ENCODE data around the gene TMEM151A.

Gene TMEM151A

GRCh38 chr11:66291706-66292542 lies at the start of gene TMEM151A:
Gene TMEM151A (plus strand): TSS chr11:66291894. CDS start chr11:66292014, 120 bp downstream.
- ChIA-PET POLR2A (interaction anchor here (1.2 kb wide), 1 partner anchor 21 kb away, joined by 4 read pairs; no protein-coding TSS in a partner anchor), CTCF (interaction anchor here (0.6 to 1.9 kb wide), 6 partner anchors 9 to 98 kb away, joined by 3 to 12 read pairs (median 3); no protein-coding TSS in a partner anchor)
- TF ChIP-seq CTCF (IDR thresholded peaks at IDR 0.05; ENCODE audit: control extremely low read depth, extremely low read depth, low read depth, missing control alignments), result no peak
- no peak for DNase-seq (ENCODE audit: extremely low spot score)

- POLR2A ChIA-PET, result no interaction called here
- TF ChIP-seq CTCF (IDR thresholded peaks at IDR 0.05; ENCODE audit: control extremely low read depth, extremely low read depth, low read depth, missing control alignments), result no peak
- CTCF ChIA-PET, result interaction anchor here (1.9 to 3.6 kb wide), 2 partner anchors 9 to 20 kb away, joined by 5 to 18 read pairs; no protein-coding TSS in a partner anchor
- no peak for DNase-seq (ENCODE audit: extremely low spot score)
Measured at GRCh38 chr11:66242095-66242765, 49.5 kb upstream of the TMEM151A start.

- POLR2A ChIA-PET, result no interaction called here
- CTCF ChIA-PET, result interaction anchor here (2.7 to 3.6 kb wide), 2 partner anchors 21 kb away, joined by 15 to 18 read pairs; no protein-coding TSS in a partner anchor
- DNase-seq (ENCODE audit: extremely low spot score), result no peak
- no peak for TF ChIP-seq CTCF (IDR thresholded peaks at IDR 0.05; ENCODE audit: control extremely low read depth, extremely low read depth, low read depth, missing control alignments)
Measured at GRCh38 chr11:66243782-66244535, 47.7 kb upstream of the TMEM151A start.

- no peak for DNase-seq (ENCODE audit: extremely low spot score)
- TF ChIP-seq CTCF (IDR thresholded peaks at IDR 0.05; ENCODE audit: control extremely low read depth, extremely low read depth, low read depth, missing control alignments), result no peak
- ChIA-PET CTCF (interaction anchor here (0.9 to 1.2 kb wide), 2 partner anchors 25 to 64 kb away, joined by 3 to 5 read pairs; no protein-coding TSS in a partner anchor), POLR2A (no interaction called here)
Measured at GRCh38 chr11:66247295-66247694, 44.4 kb upstream of the TMEM151A start.

- TF ChIP-seq CTCF (IDR thresholded peaks at IDR 0.05; ENCODE audit: control extremely low read depth, extremely low read depth, low read depth, missing control alignments), result no peak
- POLR2A ChIA-PET, result no interaction called here
- CTCF ChIA-PET, result interaction anchor here (0.9 to 1.2 kb wide), 2 partner anchors 25 to 64 kb away, joined by 3 to 5 read pairs; no protein-coding TSS in a partner anchor
- DNase-seq (ENCODE audit: extremely low spot score), result no peak
Measured at GRCh38 chr11:66247801-66248200, 43.9 kb upstream of the TMEM151A start.

GRCh38 chr11:66248903-66249302 lies 42.8 kb upstream of the TMEM151A start:
- DNase-seq (ENCODE audit: extremely low spot score), result no peak
- POLR2A ChIA-PET, result no interaction called here
- CTCF ChIA-PET, result no interaction called here
- no peak for TF ChIP-seq CTCF (IDR thresholded peaks at IDR 0.05; ENCODE audit: control extremely low read depth, extremely low read depth, low read depth, missing control alignments)
